ENCODE data around the gene RBMS3. TPM values are rescaled to one million over a fixed set of nuclear protein-coding genes. Genes with fewer than 3 reads are reported as not detected.

Gene RBMS3
- total RNA-seq, 4 donors from 2014 or later, result 2.8 to 77.6 (median 13.7) TPM

DNA sequence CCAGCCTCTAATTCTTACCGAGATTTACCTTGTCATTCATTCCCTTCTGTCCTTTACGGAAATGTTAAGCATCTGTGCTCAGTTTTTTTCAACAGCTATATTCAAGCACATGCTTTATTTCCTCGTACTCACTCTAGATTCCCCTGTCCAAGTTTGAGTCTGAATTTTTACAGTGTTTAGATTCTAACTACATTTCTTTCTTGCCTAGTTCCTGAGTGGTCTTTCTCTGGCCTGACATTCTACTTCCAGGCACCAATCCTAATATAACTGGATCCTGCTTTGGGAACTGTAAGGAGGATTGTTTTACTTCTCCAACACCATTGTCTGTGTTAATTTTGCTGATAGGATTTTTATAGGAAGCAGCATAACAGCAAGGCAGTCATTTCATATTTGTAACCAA is 222.4 kb downstream of the RBMS3 start:
- DNase-seq, result no peak
- Histone ChIP-seq H3K27me3 (no peaks in the 10 kb centered on the region), H3K4me1 (no peaks in the 10 kb centered on the region), H3K9me3 (no peaks in the 10 kb centered on the region), H3K4me3 (no peak overlapping the region), H3K27ac (peak overlapping the region in 3 of 4 donors; percentile 9 to 58 (median 33)), H3K36me3 (no peaks in the 10 kb centered on the region)
- no peak for TF ChIP-seq POLR2A (IDR thresholded peaks at IDR 0.05)
- TF ChIP-seq, protein P1, sequence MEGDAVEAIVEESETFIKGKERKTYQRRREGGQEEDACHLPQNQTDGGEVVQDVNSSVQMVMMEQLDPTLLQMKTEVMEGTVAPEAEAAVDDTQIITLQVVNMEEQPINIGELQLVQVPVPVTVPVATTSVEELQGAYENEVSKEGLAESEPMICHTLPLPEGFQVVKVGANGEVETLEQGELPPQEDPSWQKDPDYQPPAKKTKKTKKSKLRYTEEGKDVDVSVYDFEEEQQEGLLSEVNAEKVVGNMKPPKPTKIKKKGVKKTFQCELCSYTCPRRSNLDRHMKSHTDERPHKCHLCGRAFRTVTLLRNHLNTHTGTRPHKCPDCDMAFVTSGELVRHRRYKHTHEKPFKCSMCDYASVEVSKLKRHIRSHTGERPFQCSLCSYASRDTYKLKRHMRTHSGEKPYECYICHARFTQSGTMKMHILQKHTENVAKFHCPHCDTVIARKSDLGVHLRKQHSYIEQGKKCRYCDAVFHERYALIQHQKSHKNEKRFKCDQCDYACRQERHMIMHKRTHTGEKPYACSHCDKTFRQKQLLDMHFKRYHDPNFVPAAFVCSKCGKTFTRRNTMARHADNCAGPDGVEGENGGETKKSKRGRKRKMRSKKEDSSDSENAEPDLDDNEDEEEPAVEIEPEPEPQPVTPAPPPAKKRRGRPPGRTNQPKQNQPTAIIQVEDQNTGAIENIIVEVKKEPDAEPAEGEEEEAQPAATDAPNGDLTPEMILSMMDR (IDR thresholded peaks at IDR 0.05), result no peak

DNA sequence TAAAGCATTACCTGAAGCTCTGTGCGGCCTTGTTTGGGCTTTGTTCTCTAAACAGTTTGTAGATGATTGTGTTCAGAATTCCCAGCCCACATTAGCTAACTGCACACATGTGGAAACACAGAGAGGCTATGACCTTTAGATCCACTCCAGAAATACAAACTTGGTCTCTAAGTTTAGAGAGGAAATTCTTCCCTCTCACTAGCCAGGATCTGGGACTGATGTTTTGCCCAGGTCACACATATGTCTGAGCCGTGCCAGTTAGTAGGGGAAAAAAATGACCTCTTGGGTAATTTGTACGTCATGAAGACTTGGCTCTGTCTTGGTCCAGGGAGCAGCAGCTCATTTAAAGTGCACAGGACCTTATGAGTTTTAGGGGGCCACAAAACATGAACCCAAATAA is 223.1 kb downstream of the RBMS3 start:
- Histone ChIP-seq H3K27me3 (no peaks in the 10 kb centered on the region), H3K4me1 (no peaks in the 10 kb centered on the region), H3K36me3 (no peaks in the 10 kb centered on the region), H3K4me3 (no peak overlapping the region), H3K27ac (peak overlapping the region in 3 of 4 donors; percentile 9 to 58 (median 33)), H3K9me3 (no peaks in the 10 kb centered on the region)
- DNase-seq, result no peak
- no peak for TF ChIP-seq POLR2A (IDR thresholded peaks at IDR 0.05)
- TF ChIP-seq, protein P1 (IDR thresholded peaks at IDR 0.05), result no peak

DNA sequence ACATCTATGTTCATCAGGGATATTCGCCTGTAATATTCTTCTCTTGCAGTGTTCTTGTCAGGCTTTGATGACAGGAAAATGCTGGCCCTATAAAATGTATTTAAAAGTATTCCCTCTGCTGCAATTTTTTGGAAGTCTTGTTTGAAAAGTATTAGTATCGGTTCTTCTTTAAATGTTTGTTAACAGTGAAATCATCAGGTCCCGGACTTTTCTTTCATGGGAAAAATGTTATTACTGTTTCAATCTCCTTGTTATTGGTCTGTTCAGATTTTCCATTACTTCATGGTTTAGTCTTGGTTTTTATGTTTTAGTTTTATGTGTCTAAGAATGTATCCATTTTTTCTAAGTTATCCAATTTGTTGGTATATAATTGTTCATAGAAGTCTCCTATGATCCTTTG is 225.6 kb downstream of the RBMS3 start:
- H3K9me3 ChIP-seq, result no peaks in the 10 kb centered on the region
- H3K4me3 ChIP-seq, result no peak overlapping the region
- DNase-seq, result no peak
- TF ChIP-seq POLR2A (IDR thresholded peaks at IDR 0.05), result no peak
- TF ChIP-seq, protein P1 (IDR thresholded peaks at IDR 0.05), result no peak
- H3K27me3 ChIP-seq, result no peaks in the 10 kb centered on the region
- no peak overlapping the region for H3K27ac ChIP-seq
- no peaks in the 10 kb centered on the region for H3K4me1 ChIP-seq
- H3K36me3 ChIP-seq, result no peaks in the 10 kb centered on the region

DNA sequence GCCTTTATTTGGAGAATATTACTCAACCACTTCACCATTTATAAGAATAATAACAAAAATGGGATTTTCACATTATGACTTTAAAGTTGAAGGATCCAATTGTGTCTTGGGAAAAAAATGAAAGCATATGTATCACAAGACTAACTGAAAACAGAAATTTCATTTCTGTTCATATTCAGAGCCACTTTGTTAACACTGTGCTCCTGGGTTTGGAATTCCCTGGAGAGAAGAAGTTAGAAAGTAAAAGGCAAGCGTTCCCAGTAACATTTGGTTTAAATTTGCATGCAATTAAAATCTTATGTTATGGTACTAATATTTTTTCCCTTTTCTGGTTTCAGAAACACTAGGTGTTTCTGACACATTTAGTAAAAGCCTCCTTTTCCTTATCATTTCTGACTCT is 230.8 kb downstream of the RBMS3 start:
- TF ChIP-seq POLR2A (IDR thresholded peaks at IDR 0.05), result no peak
- TF ChIP-seq, protein P1 (IDR thresholded peaks at IDR 0.05), result no peak
- no peaks in the 10 kb centered on the region for H3K27me3 ChIP-seq
- peaks cover 0 to 8% (median 0%) of the 10 kb centered on the region in 4 donors for H3K4me1 ChIP-seq
- H3K9me3 ChIP-seq, result no peaks in the 10 kb centered on the region
- H3K36me3 ChIP-seq, result no peaks in the 10 kb centered on the region
- H3K27ac ChIP-seq, result no peak overlapping the region
- DNase-seq, result no peak
- H3K4me3 ChIP-seq, result no peak overlapping the region

DNA sequence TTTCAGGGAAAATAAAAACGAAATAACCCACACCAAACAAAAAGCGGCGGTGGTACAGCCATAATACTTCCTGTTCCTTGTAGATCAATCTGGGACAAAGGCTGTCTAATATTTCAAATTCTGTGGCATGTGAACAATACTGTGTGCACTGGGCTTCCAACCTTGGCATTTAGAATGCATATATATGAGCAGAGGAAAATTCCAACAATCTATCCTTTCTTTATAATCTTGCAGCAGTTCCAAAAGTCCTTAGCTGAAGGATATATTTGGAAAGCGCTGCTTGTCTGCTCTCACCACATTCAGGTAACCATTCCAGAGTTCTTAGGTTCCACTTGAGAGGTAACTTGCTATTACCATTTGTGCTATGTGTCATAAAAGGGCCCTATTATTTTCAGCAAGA is 231.8 kb downstream of the RBMS3 start:
- Histone ChIP-seq H3K36me3 (no peaks in the 10 kb centered on the region), H3K27ac (no peak overlapping the region), H3K27me3 (no peaks in the 10 kb centered on the region), H3K9me3 (no peaks in the 10 kb centered on the region), H3K4me1 (peaks cover 0 to 8% (median 0%) of the 10 kb centered on the region in 4 donors), H3K4me3 (no peak overlapping the region)
- DNase-seq, result no peak
- TF ChIP-seq, protein P1 (IDR thresholded peaks at IDR 0.05), result no peak
- no peak for TF ChIP-seq POLR2A (IDR thresholded peaks at IDR 0.05)

DNA sequence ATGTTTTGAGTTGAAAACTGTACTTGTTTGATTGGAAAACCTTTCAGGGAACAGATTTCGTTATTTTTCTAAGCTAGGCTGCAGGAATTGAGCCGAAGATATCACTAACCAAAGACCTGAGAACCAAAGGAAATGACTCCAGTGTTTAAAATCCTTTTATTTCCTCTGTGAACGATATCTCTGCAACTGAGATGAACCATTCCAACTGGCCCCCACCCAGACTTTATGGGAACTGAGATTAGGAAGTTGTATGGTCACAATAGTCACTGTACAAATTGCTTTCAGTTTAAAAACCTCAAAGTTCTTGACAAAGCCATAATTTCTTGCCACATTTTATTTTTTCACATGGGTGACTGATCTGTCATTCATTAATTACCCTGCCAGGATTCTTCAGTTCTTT is 232.4 kb downstream of the RBMS3 start:
- TF ChIP-seq, protein P1 (IDR thresholded peaks at IDR 0.05), result no peak
- TF ChIP-seq POLR2A (IDR thresholded peaks at IDR 0.05), result no peak

More for the DNA sequence above, 232.4 kb downstream of the RBMS3 start:
- peaks cover 0 to 8% (median 0%) of the 10 kb centered on the region in 4 donors for H3K4me1 ChIP-seq
- no peaks in the 10 kb centered on the region for H3K27me3 ChIP-seq
- H3K4me3 ChIP-seq, result no peak overlapping the region
- no peak overlapping the region for H3K27ac ChIP-seq
- no peaks in the 10 kb centered on the region for H3K9me3 ChIP-seq
- no peaks in the 10 kb centered on the region for H3K36me3 ChIP-seq
- DNase-seq, result no peak
